Fibroblast of skin of scalp (primary cell): Measurements from ENCODE around the gene C10orf71.

Experiments used
- DNase-seq: peaks from one replicate; pipeline ENCODE4 v3.0.0-alpha.2; 2013

The C10orf71 gene

DNA sequence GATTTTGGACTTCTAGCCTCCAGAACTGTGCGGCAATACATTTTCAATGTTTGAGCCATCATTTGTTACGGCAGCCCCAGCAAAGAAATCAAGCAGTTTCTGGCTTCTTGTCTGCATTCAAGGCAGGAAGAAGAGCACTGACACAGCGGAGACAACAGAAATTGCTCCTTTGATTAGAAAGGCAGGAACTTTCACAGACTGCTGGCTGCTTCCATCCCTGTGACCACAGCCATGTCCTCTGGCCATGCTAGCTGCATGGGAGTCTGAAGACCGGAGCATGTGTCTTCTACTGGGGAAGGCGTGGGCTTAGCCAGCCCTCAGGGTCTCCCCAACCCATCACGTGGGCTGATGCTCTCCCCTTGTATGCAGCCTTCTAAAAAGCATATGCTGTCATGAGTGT lies 19.1 kb downstream of the C10orf71 start:
- DNase-seq = no peak

DNA sequence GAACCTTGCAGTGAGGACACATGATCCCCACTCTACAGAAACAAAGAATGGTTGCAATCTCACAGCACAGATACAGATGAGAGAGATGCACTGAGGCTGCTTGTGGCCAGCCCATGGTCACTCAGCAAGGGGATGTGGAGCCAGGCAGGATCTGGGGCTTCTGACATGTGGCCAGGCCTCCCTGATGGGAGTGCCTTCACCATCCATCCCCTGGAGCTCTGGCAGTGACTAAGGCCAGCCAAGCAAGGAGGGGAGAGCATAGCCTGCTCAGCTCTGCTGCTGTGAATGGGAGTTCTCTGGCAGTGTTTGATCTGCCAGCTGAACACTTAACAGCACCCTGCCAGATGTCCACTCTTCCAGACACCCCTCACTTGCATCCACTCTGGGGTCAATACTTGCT lies 19.8 kb downstream of the C10orf71 start:
- no peak for DNase-seq

DNA sequence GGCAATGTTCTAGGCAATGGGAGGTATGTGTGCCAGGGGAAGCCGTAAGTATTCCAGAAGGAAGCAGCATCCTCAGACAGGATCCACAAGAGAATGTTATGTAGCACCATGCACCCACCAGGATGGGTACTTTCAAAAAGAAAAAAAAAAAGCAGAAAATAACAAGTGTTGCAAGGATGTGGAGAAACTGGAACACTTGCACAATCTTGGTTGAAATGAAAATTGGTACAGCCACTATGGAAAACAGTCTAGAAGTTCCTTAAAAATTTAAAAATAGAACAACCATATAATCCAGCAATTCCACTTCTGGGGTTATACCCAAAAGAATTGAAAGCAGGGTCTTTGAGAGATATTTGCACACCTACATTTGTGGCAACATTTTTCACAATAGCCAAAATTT lies 20.2 kb downstream of the C10orf71 start:
- no peak for DNase-seq

DNA sequence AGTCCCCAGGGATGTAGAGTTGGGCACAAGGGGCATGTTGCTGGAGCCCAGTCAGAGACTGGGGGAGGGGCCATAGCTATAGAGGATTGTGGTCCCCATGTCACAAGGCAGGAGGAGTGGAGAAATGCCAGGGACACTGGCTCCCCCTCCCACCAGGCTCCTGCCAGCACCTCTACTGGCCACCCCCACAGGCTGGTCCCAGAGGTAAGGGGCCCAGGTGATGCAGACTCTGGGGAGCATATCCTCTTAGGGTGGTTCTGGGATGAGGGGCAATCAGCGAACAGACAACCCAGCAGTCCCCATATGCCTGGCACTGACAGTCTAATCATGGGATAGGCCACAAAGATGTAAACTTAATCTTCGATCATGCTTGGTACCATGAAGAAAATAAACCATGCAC lies 21.2 kb downstream of the C10orf71 start:
- DNase-seq = no peak

DNA sequence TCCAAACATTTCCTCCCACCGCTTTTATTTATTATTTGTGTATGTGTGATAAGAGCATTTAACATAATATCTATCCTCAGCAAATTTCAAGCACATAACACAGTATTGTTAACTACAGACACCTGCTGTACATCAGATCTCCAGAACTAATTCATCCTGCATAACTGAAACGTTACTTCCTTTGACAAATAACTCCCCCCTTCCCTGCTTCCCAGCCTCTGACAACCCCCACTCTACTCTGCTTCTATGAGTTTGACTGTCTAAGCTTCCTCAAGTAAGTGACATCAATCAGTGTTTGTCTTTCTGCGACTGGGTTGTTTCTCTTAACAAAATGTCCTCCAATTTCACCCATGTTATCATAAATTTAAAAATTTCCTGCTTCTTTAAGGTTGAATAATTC lies 22.1 kb downstream of the C10orf71 start:
- DNase-seq = no peak

DNA sequence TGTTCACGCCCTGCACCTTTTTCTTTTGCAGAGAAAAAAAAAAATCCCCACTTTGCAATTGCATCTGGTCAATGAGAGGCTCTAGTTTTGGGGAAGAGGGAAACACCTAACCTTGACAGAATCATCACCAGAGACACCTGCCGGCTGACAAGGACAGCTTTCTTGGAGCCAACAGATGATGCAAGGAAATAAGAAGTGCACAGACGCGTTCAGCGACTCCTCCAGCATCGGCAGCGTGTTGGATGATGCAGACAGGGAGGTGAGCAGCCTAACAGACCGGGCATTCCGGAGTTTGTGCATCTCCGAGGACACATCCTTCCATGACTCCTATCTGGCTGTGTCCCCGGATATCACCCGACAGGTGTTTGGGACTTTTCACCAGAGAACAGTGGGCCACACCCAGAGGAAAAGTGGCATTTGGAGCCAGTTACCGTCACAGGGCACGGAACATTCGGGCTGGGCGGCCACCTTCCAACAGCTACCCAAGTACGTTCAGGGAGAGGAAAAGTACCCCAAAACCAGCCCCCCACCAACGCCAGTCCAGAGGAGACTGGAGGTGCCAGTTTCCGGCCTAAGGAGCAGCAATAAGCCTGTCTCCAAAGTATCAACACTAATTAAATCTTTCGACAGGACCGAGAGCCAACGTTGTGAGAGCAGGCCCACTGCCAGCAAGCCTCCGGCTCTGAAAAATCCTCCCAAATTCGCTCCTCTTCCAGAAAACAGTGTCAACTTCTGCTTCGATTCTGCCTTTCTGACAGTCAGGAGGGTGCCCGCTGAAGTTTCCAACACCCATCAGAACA lies 23.6 kb downstream of the C10orf71 start:
- DNase-seq = no peak

DNA sequence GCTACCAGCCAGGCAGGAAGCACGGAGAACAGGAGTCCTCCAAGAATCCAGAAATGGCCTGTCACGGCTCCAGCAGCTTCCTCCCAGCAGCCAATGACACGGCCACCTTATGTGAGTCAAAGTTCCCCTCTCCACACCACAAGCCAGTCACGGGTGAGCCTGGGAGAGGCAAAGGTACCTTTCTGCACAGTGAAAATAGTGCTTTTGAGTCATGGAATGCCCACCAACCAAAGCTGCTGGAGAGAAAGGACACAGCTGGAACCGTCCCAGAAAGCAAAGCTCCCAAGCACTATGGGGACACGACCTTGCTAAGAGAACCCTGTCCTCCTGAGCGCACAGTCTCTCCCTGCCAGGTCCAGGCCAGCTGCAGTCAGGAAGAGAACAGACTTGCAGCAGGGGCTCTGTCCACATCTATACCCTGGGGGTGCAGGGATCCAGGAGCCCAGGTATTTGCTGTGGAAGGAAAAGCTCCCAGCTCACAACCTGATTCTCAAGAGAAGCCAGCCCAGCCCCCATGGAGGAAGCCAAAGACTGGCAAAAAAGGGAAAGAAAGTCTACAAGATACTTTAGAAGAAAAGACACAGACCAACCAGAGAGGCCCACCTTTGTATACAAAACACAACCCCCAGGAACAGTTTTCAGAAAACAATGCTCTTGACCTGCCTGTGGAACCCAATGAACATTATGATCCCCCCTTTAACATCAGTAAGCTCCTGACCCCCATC lies 24.4 kb downstream of the C10orf71 start:
- no peak for DNase-seq

DNA sequence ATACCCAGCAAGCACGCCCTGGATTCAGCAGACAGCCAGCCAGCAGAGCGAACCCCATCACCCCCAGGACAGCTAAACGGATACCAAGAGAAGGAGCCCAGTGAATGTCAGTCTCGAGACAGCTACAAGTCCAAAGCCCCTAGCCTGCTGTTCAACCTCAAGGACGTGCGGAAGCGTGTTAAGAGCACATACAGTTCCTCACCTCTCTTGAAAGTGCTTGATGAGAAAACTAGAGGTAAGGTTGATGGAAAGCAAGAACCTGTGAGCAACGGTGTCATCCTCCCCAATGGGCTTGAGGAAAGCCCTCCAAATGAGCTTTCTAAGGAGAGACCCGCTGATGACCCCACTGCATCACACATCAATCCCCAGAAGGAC lies 24.9 kb downstream of the C10orf71 start:
- DNase-seq = no peak

DNA sequence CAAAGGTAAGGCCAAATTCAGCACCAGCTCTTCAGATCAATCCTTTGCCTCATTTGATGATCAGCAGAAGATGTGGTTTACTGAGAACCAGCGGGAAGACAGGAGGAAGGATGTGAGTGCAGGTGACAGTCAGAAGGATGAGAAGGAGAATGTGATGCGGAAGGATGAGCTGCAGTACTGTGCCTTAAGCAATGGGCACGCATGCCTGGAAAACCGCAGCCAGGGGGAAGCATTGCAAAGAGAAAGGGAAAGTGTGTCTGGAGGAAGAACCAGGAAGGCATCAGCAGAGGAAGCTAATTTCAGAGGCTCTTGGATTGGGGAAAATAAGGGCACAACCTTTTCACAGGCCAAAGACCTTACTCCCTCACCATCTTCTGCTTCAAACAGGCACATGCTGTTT lies 25.7 kb downstream of the C10orf71 start:
- DNase-seq = peak; percentile 5

DNA sequence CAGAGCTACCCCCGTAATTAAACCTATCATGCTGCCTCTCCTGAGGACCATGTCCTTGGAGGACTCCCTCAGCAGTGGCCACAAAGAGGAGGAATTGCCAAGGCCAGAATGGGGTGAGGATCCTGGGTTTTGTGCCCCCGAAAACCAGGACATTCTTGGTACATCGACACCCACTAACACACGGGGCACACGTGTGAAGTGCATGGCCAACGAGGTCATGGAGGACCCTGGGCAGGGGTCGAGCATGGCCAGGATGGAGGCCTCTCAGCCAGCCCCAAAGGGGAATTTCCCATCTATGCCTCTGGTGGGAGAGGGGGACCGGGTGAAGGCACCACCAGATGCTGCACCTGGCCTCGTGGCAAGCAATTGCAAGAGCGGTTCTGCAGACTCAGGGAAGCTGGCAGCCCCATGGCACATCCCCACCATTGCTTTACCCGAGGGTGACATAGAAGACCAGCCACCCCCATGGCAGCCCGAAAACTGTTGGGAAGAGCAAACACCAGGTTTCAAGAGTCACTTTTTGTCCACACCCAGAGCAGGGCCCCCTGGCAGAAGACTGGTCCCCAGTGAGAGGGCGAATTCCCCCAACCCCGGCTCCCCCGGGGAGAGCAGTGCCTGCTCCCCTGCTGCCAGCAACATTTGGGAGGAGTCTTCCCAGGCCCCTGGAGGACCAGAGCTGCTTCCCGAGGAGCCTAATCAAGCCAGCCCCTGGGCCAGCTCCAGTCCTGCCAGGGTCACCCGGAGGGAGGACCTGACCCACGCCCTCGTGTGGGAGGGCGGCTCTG lies 26.4 kb downstream of the C10orf71 start:
- no peak for DNase-seq

DNA sequence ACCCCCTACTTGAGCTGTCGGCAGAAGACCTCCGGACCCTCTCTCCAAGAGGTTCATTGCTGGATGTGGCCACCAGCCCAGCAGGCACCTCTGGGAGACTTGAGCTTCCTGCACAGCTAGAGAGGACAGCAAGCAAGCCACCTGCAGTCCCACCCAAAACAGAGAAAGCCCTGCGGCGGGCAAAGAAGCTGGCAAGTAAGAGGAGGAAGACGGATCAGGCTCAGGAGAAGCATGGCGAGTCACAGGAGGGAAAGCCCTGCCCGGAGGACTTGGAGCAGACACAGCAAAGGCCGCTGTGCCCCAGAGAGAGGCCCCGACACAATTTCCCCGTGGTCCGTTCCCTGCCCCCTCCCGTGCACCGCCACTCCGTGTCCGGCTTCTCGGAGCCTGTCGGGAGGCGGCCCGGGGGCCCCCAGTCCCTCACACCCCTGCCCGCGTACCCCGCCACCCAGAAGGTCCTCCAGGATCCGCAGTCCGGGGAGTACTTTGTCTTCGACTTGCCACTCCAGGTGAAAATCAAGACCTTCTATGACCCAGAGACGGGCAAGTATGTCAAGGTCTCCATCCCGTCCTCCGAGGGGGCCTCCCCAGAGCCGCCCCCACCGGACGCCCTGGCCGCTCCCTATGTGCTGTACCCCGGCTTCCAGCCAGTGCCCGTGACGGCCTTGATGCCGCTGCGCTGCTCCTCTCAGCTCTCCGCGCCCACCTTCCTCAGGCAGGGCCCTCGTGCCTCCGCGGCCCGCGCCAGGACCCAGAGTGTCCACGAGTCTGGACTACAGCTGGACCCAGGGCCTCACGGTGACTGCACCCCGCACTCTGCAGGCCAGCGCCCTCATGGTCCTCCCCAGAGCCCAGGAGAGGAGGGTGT lies 27.2 kb downstream of the C10orf71 start:
- no peak for DNase-seq

DNA sequence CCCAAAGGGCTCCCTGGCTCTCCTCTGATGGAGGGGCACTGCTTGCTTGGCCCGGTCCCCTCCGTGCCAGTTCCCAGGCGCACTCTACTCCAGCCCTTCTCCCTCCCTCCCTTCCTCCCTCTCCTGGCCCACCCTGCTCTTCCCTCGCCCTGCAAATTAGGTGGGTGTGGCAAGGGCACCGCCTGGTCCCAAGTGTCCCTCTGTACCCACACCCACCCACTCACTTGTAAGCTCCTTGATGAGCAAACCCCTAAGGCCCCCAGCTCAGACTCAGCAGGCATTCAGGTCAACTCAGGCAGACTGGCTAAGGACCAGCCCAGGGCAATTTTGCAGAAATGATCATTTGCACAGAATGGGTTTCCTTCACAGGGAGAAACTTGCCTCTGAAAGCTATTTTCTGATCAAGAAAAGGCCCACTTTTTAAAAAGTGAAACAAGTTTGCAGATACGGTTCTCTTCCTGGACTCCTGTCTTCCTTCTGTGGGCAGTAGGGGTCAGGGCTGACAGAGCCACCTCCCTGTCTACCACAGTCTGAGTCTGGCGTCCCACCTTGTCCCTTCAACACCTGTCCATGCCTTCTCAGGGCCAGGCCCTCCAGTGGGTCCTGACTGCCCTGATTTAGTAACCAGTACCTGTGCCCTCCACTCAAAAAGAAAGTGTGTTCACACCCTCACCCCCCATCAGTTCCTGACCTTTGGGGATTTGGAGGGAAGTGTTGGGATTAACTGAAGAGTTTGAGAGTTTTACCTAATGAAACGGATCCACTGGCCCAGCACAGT lies 28.3 kb downstream of the C10orf71 start:
- DNase-seq = no peak

DNA sequence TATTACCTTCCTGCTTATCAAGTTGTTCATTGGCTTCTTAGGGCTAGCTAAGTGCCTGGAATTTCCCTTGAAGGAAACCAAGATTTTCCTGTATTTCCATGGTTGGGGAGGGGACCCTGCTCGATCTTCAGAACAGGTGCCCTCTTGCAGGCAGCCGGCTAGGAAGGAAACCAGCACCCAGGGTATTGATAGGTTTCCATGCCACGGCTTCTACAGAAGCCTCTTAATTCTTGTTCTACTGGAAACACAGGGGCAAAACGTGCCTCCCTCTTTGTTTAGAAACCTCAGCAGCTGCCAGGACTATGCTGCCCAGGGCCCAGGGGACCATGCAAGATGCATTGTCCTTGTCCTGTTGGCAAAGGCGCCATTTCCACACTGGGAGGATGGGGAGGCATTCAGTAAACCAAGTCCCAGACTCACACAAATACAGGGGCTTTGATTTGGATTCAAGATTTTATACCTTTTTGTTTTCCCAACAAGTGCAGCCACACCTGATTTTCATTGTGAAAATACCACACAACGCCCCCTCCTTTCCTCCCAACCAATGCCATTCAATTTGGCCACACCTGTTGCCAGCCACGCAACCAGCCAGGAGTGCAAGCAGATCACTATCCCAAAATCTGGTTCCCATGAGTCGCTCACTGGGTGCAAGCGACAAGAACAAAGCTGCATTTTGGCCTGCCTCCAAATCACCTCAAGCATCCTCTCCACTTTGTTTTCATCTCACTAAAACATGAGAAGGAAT lies 29.6 kb downstream of the C10orf71 start:
- no peak for DNase-seq

DNA sequence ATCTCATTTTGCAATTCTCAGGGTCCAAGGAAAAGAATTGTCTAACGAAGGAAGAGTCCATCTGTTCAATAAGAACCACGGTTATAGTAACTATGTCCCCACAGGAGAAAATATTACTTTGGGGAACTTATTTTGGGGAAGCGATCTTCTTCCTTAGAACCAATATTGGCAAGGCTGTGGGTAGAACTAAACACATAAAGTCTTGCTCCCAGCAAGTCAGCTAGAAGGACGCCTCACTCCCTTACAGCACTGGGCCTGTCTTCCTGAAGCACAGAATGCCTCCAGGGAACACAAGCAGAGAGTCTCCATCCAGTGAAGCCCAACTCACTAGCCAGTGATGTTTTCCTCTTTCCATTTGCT lies 30.2 kb downstream of the C10orf71 start:
- DNase-seq = no peak

DNA sequence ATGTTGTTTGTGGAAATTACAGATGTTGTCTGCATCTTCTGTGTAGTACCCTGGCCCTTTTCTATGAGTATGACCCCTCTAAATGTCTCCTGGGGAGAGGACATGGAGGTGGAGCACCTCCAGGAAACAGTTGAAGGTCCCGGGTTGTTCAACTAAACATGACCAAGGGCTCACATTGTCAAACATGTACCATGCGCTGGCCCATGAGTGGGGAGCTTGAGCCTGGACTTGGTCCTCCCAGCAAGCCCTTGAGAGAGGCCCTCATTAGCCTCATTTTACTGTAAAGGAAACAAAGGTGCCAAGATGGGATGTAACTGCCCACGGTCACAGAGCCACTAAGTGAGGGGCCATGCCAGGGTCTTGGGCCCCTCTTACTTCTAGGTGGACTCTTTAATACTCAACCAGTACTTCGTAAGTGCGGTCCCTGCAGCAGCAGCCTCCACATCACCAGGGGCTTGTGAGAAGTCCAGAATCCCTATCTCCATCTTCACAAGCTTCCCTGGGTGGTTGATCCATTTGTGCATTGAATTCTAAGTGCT lies 31.2 kb downstream of the C10orf71 start:
- DNase-seq = no peak

DNA sequence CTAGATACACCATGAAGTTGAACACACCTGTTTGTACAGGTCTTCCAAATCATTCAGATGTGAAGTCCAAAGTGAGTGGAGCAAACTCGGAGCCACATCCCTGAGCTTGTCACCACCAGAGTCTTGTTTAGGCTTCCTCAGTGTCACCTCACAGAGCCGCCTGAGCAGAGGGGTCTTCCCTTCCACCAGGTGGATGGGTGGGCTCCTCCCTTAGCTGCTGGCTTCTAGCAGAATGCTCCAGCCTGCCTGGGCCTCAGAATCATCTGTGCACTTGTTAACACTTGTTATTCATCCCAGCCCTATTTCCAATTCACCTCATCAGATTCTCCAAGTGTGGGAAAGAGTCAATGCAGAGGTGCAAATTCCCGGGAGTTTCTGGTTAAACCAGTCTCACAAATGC lies 32.5 kb downstream of the C10orf71 start:
- no peak for DNase-seq

DNA sequence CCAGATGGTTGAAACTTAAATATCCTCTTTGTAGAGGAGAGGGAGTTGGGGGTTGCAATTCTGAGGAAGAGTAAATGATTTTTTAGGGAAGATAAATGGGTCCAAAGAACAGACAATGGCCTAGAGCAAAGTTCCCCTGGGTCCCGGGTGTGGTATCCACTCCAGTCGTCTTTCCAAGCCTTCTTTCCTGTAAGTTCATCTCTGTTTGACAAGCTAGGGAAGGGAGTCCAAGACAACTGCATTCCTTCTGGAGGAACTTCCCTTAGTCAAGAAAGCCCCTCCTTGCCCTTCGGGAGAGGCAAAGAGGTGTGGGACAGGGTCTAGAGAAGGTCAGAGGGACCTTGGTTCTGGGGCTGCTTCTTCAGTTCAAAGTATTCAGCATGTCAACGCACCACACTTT lies 33.4 kb downstream of the C10orf71 start:
- no peak for DNase-seq

DNA sequence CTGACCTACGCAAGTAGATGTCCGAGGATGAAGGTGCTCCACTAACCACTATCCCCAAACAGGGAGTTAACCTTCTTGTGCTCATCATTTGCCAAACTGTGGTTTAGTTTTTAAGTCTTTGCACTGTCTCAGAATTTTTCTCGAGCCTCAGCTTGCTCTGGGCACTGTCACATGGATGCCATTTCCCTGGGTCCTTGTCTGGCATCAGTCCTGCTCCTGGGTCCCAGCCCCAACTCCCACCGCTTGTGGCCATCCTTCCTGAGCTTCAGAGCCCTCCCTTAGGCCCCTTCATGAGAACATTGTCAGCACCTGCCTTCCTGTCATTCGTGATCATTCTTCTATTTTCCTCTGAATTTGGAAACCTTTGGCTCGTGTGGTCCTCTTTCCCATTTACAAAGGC lies 33.8 kb downstream of the C10orf71 start:
- no peak for DNase-seq

DNA sequence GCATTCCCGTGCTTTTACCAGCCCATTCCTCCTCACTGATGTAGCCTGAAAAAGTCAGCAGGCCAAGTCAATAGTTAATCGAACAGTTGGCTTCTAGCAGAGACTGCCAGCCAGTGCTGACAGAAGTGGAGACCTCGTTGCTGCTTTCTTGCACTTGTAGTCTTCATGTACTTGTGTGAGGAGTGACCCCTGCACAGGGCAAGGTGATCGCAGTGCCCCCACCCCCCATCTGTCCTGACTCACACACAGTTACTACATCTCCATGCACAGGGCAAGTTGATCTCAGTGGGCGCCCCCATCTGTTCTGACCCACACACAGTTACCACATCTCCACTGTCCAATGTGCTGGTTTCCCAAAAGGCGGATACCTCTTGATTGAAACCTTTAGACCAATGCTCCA lies 34.2 kb downstream of the C10orf71 start:
- DNase-seq = no peak

DNA sequence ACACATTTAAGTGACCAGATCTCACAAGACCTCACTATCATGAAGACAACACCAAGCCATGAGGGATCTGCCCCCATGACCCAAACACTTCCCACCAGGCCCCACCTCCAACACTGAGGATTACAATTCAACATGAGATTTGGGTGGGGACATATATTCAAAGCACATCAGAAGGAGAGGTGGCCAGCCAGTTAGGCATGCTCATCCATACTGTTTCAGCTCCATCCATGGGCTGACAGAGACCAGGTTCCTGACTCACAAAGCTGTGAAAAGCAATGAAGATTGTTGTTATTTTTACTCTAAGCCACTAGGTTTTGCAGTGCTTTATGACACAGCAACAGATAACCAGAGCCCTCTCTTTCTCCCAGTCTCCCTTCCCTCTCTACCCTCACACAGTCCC lies 36.0 kb downstream of the C10orf71 start:
- no peak for DNase-seq
